LNCaP clone FGC (cell line): ENCODE measurements around the gene IRAK1.
A peak's percentile ranks its signal among the peaks of the same experiment; 100 is the strongest.

Experiments
- DNase-seq: peaks from one replicate; pipeline ENCODE4 v3.0.0-alpha.2; 2011; ENCODE audit warnings: low read depth
- H3K4me3 ChIP-seq: 2 replicates; pipeline ENCODE4 v1.5.1; 2011; ENCODE audit warnings: mild to moderate bottlenecking, low read depth, low read length, control low read depth
- CTCF ChIP-seq: IDR thresholded peaks from 2 replicates; pipeline ENCODE4 v1.5.1; 2012; ENCODE audit warnings: mild to moderate bottlenecking; ENCODE audit not compliant: control insufficient read depth, insufficient read depth; ENCODE audit errors: extremely low read depth

Gene IRAK1

GRCh38 chrX:154049209-154050112 lies 29.8 kb upstream of the IRAK1 start:
- no peak overlapping the region for H3K4me3 ChIP-seq
- DNase-seq = no peak
- no peak for TF ChIP-seq CTCF

GRCh38 chrX:154048398-154048797 lies 28.7 kb upstream of the IRAK1 start:
- no peak for TF ChIP-seq CTCF
- no peak overlapping the region for H3K4me3 ChIP-seq
- no peak for DNase-seq

GRCh38 chrX:154046940-154047610 lies 27.4 kb upstream of the IRAK1 start:
- no peak for TF ChIP-seq CTCF
- no peak overlapping the region for H3K4me3 ChIP-seq
- no peak for DNase-seq

- H3K4me3 ChIP-seq = peak overlapping the region; percentile 26
- peak; percentile 89 for DNase-seq
- peak; percentile 23; the same call in 1 of the 2 replicates for TF ChIP-seq CTCF
Measured at GRCh38 chrX:154046031-154046781, 26.5 kb upstream of the IRAK1 start.

- no peak for DNase-seq
- no peak for TF ChIP-seq CTCF
- no peak overlapping the region for H3K4me3 ChIP-seq
Measured at GRCh38 chrX:154044091-154044490, 24.4 kb upstream of the IRAK1 start.

GRCh38 chrX:154043003-154043763 lies 23.5 kb upstream of the IRAK1 start:
- H3K4me3 ChIP-seq = no peak overlapping the region
- DNase-seq = no peak
- no peak for TF ChIP-seq CTCF
